Stimulated activated CD4-positive, alpha-beta T cell treated with anti-CD3 and anti-CD28 coated beads, Interleukin-2, amount 100 ng/mL, for 48 hours (primary cell): ENCODE measurements around the gene TRAPPC10.

Experiments
- DNase-seq, 2 donors: peaks; one replicate each; pipeline ENCODE4 v3.0.0-alpha.2; 2020

TRAPPC10 gene

DNA sequence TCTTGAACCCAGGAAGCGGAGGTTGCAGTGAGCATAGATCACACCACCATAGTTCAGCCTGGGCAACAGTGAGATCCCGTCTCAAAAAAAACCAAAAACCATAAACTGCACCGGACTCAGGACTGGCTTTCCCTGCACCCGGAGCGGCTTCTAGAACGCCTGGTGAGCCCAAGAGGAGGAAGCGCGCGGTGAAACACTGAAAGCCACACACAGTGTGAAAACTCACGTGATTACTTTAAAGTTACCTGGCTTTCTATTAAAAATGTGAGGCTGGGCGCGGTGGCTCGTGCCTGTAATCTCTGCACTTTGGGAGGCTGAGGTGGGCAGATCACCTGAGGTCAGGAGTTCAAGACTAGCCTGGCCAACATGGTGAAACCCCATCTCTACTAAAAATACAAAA lies 7.0 kb upstream of the TRAPPC10 start:
- no peak for DNase-seq

- no peak for DNase-seq
Observed at GRCh38 chr21:44005593-44005992, 6.5 kb upstream of the TRAPPC10 start.

GRCh38 chr21:44006017-44006619 lies 6.0 kb upstream of the TRAPPC10 start:
- no peak for DNase-seq

GRCh38 chr21:44006656-44007055 lies 5.5 kb upstream of the TRAPPC10 start:
- DNase-seq, result no peak

GRCh38 chr21:44010429-44010828 lies 1.7 kb upstream of the TRAPPC10 start:
- DNase-seq, result no peak

DNA sequence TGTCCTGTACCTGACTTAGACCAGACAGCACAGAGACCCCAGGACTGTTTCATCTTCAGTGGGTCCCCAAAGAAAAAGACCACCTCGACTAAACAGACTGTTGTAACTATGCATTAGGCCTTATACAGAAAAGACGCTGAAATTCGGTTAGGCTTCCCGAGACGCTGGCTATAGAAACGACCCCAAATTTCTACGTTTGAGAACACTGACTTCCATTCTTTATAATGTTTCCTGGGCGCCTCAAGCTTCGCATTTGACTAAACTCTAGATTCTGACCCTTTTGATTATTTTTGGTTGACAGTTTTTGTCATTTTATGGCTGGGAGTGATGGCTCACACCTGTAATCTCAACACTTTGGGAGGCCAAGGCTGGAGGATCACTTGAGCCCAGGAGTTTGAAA lies 986 bp upstream of the TRAPPC10 start:
- no peak for DNase-seq

DNA sequence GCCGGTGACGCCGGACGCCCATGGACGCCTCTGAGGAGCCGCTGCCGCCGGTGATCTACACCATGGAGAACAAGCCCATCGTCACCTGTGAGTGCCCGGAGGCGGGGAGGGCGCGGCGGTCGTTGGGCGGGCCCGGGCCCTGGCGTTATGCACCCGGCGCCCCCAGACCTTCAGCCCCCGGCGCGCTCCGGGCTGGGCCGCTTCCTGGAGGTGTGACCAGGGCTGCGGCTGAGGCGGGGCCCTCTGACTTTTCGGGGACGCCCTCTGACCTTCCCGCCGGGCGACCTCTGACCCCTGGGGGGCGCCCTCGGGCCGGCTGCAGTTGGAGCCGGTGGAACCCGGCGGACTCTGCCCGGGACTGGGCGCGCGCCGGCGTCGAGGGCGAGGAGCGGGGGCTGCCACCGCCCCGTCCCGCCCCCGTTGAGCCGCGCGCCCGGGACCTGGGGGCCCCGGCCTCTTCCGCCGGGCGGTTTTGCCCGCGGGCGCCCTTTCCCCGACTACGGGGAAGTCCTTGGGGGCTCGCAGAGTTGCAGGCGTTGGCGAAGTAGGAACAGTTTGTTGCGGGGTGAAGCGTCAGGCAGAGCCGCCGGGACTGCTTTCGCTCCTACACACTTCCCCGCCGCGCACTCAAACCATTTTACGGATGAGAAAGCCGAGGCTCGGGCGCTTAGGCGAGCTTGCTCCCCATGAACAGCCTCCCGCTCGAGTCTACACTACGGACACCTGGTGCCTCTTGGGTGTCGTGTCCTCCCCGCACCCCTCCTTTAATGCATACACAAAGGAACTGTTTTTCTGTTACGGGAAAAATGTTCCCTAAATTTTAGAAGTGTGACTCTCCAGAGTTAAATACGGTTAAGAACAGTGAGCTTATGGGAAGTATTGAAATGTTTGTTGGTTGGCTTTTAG lies 618 bp downstream of the TRAPPC10 start:
- peak; percentile 75 to 81 for DNase-seq

GRCh38 chr21:44013380-44014088 lies 1.4 kb downstream of the TRAPPC10 start:
- DNase-seq, result peak in 1 of 2 donors; percentile 24

DNA sequence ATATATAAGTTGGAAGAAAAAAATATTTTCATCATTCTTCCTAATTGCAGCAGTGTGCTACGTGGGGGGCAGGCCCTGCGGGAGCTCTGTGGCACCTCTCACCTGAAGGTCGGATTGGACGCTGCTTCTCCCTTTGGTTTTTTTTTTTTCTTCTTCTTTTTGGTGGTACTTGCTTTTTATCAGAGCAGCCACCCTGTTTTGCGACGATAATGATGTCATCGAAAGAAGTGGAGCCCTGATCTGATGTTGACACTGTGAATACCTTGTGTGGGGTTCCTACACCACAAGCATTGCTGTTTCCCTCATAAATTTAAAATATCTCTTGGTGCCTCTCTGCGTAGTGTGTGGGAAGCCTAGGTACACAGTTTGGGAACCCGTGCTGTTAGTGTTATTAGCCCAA lies 5.5 kb downstream of the TRAPPC10 start:
- no peak for DNase-seq

DNA sequence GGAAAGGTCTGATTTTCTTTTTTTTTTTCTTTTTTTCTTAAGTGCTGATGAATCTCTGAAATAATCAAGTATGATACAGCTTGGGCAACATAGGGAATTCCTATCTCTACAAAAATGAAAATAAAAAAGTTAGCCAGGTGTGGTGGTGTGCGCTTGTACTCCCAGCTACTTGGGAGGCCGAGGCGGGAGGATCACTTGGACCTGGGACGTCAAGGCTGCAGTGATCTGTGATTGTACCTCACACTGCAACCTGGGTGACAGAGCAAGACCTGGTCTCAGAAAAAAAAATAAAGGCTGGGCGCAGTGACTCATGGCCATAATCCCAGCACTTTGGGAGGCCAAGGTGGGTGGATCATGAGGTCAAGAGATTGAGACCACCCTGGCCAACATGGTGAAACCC lies 6.0 kb downstream of the TRAPPC10 start:
- DNase-seq, result no peak

- DNase-seq, result no peak
Observed at GRCh38 chr21:44018813-44019567, 6.9 kb downstream of the TRAPPC10 start.

- DNase-seq, result no peak
Observed at GRCh38 chr21:44019568-44019958, 7.5 kb downstream of the TRAPPC10 start.

GRCh38 chr21:44020551-44020950 lies 8.4 kb downstream of the TRAPPC10 start:
- no peak for DNase-seq

- DNase-seq, result no peak
Observed at GRCh38 chr21:44021064-44021463, 9.0 kb downstream of the TRAPPC10 start.

DNA sequence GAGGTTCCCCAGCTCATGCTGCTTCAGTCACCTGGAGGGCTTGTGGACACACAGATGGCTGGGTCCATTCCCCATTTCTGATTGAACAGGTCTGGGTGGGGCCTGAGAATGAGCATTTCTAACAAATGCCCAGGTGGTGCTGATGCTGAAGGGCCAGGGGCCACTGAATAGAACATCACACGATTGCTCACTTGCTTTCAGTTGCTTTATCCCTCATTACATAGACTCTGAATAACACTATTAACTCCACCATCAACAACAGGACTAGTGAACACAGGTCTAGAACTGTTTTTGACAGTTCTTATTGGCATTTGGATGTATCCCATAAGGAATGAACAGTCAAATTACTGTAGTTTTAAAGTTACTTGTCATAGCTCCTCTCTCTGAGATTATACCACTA lies 12.1 kb downstream of the TRAPPC10 start:
- DNase-seq, result no peak

GRCh38 chr21:44024887-44025353 lies 12.8 kb downstream of the TRAPPC10 start:
- DNase-seq, result no peak

- DNase-seq, result no peak
Observed at GRCh38 chr21:44027607-44028286, 15.6 kb downstream of the TRAPPC10 start.

GRCh38 chr21:44028287-44028659 lies 16.2 kb downstream of the TRAPPC10 start:
- no peak for DNase-seq

DNA sequence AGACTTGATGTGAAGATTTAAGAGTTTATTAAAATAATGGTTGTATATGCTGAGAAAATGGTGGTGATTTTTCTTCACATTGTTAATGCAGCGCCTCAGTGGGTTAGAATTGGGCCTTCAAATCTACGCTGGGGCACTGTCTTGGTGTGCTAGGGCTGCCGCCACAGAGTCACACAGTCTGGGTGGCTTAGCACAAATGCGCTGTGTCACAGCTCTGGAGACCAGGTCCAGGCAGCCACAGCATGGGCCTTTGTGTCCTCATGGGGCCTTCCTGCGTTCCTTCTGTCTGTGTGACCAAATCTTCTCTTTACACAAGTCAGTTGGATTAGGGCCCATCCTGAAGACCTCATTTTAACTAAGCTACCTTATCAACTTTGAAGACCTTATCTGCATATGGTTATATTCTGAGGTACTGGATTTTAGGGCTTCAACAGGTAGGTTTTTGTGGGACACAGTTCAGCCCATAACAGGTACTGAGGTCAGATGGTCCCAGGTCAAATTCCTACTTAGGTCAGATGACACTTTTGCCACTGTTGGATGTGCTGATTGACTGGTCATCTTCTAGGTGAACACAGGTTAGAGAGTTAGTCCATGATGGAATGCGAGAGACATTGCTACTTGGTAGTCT lies 17.5 kb downstream of the TRAPPC10 start:
- DNase-seq, result no peak

GRCh38 chr21:44035244-44035643 lies 23.1 kb downstream of the TRAPPC10 start:
- DNase-seq, result no peak

DNA sequence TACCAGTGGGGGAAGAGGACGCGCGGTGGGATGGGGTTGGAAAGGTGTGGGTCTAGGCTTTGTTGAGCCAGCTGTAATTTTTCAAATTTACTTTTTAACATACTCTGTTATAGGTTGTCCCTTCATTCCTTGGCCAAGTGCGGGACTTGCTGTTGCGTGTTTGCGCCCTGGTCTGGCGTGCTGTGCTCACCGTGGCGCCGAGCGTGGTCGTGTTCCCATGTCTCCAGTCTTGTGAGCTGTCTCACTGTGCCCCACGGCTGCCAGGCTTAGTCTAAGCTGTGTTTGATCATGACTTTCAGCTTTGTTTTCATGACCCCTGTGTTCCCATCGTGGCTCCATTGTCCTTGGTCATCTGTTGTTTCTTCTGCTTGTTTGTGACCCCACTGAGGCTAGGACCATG lies 26.0 kb downstream of the TRAPPC10 start:
- no peak for DNase-seq

DNA sequence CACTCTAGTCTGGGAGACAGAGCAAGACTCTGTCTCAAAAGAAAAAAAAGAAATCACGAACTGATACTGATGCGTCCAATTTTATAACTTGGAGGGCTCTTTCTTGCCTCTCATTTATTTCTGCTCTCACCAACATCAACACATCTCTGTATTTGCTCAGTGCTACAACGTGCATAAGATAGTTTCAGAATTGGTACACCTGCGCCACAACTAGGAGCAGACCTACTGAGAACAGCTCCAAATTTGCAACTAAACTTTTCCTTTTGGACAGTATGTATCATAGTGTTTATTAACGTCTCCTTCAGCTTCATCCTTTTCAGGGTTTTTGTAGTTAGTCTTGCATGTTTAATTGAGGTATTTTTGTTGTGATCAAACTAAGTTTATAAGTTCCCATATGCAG lies 27.7 kb downstream of the TRAPPC10 start:
- DNase-seq, result no peak
